22Rv1 (cell line): ENCODE data around the gene FBXL2.

ENCODE experiments used
- CTCF ChIP-seq: fragments of 450-650 bp; IDR thresholded peaks from 2 replicates; pipeline ENCODE4 v1.5.1; 2017; ENCODE audit warnings: mild to moderate bottlenecking
- ZFX ChIP-seq: fragments of 450-650 bp; IDR thresholded peaks from 2 replicates; pipeline ENCODE4 v1.6.1; 2017; ENCODE audit warnings: antibody characterized with exemption, borderline replicate concordance

GRCh38 chr3:33417066-33417673, 139.9 kb downstream of the FBXL2 start:
- no peak for TF ChIP-seq CTCF
- no peak for TF ChIP-seq ZFX
